Loucy (cell line): ENCODE results near the gene LCN15.

Experiments used
- CTCF ChIP-seq: fragments of 200-600 bp; sonication (generic); conservative IDR thresholded peaks from 2 replicates; pipeline ENCODE4 v1.5.1; 2014; ENCODE audit warnings: mild to moderate bottlenecking, antibody characterized with exemption, low read length
- EZH2phosphoT487 ChIP-seq: fragments of 200-600 bp; IDR thresholded peaks from 2 replicates; pipeline ENCODE4 v1.6.1; 2018; ENCODE audit warnings: antibody characterized with exemption, mild to moderate bottlenecking, moderate library complexity, borderline replicate concordance

DNA sequence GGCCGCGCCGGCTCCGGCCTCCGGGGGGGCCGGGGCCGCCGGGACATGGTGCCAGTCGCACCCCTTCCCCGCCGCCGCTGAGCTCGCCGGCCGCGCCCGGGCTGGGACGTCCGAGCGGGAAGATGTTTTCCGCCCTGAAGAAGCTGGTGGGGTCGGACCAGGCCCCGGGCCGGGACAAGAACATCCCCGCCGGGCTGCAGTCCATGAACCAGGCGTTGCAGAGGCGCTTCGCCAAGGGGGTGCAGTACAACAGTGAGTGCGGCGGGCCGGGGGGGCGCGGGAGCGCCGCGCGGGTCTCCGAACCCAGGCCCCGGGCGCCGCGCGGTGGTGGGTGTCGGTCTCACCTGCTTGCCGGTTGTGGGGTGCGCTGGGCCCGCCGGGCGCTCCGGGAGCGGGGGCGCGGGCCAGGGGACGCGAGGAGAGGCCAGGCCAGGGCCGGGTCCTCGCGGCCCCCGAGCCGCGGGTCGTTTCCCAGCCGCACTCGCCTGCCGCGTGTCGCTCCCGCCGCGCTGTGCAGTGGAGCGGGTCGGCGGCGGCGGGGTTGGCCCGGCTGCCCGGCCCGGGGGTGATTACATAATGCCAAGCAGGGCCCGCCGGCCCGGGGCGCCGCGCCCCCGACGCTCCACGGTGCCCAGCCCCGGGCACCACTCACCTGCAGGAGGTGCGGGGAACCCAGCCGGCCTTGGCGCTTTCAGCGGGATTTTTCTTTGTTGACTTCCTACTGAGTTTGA is 43.9 kb upstream of the LCN15 start:
- TF ChIP-seq CTCF (no peak; the same call in 1 of the 2 replicates), EZH2phosphoT487 (no peak)
